OCI-LY1 (cell line): ENCODE measurements around the gene DIP2C.
A peak's percentile ranks its signal among the peaks of the same experiment; 100 is the strongest.

Experiments
- H2AFZ ChIP-seq: fragments of 200-600 bp; sonication (generic), shearing (Covaris generic); 2 replicates; pipeline ENCODE4 v1.6.0; 2014; ENCODE audit warnings: antibody characterized with exemption, mild to moderate bottlenecking, low read length
- H3F3A ChIP-seq: fragments of 200-600 bp; sonication (generic), shearing (Covaris generic); 2 replicates; pipeline ENCODE4 v1.6.0; 2014; ENCODE audit warnings: mild to moderate bottlenecking, antibody characterized with exemption, low read length, moderate library complexity; ENCODE audit not compliant: insufficient read depth
- H3K27ac ChIP-seq: fragments of 200-600 bp; sonication (generic); 2 replicates; pipeline ENCODE4 v1.5.1; 2014; ENCODE audit warnings: low read length, mixed run types, mild to moderate bottlenecking, low read depth; ENCODE audit not compliant: poor library complexity, severe bottlenecking
- H3K27me3 ChIP-seq: fragments of 200-600 bp; sonication (generic); 2 replicates; pipeline ENCODE4 v1.6.0; 2014; ENCODE audit warnings: antibody characterized with exemption, mild to moderate bottlenecking, low read length, moderate library complexity; ENCODE audit not compliant: insufficient read depth
- H3K36me3 ChIP-seq: fragments of 200-600 bp; sonication (generic); 2 replicates; pipeline ENCODE4 v1.6.1; 2014; ENCODE audit warnings: mild to moderate bottlenecking, antibody characterized with exemption, low read length, moderate library complexity, mixed read lengths; ENCODE audit not compliant: insufficient read depth
- H3K4me1 ChIP-seq: fragments of 200-600 bp; sonication (generic); 2 replicates; pipeline ENCODE4 v1.5.1; 2014; ENCODE audit warnings: mild to moderate bottlenecking, low read length, moderate library complexity; ENCODE audit not compliant: insufficient read depth, severe bottlenecking
- H3K4me2 ChIP-seq: fragments of 200-600 bp; sonication (generic), shearing (Covaris generic); 2 replicates; pipeline ENCODE4 v1.6.1; 2014; ENCODE audit warnings: low read length
- H3K4me3 ChIP-seq: fragments of 200-600 bp; sonication (generic); 2 replicates; pipeline ENCODE4 v1.5.1; 2014; ENCODE audit warnings: low read length, low read depth, mild to moderate bottlenecking, mixed read lengths; ENCODE audit not compliant: poor library complexity, severe bottlenecking
- H3K79me2 ChIP-seq: fragments of 200-600 bp; shearing (Covaris generic); 2 replicates; pipeline ENCODE4 v1.6.1; 2016; ENCODE audit warnings: mixed run types, low read length, mixed read lengths; ENCODE audit not compliant: insufficient read depth
- H3K9ac ChIP-seq: fragments of 200-600 bp; sonication (generic), shearing (Covaris generic); 2 replicates; pipeline ENCODE4 v1.6.1; 2014; ENCODE audit warnings: mild to moderate bottlenecking, low read length, mixed read lengths
- H3K9me2 ChIP-seq: fragments of 200-600 bp; sonication (generic), shearing (Covaris generic); 2 replicates; pipeline ENCODE4 v1.6.1; 2014; ENCODE audit warnings: low read depth, mild to moderate bottlenecking, low read length, mixed read lengths
- H3K9me3 ChIP-seq: fragments of 200-600 bp; shearing (Covaris generic); 2 replicates; pipeline ENCODE4 v1.6.1; 2014; ENCODE audit warnings: low read length, mixed read lengths
- H4K20me1 ChIP-seq: fragments of 200-600 bp; sonication (generic), shearing (Covaris generic); 2 replicates; pipeline ENCODE4 v1.6.0; 2016; ENCODE audit warnings: mild to moderate bottlenecking, low read length; ENCODE audit not compliant: insufficient read depth
- EZH2 ChIP-seq: fragments of 200-600 bp; sonication (generic), shearing (Covaris generic); IDR thresholded peaks from 2 replicates; pipeline ENCODE4 v1.8.0; 2017; ENCODE audit warnings: borderline replicate concordance, mixed run types, mild to moderate bottlenecking, antibody characterized with exemption, low read length, moderate library complexity, mixed read lengths
- TF ChIP-seq, protein P1 (sequence below): fragments of 200-600 bp; sonication (generic), shearing (Covaris generic); IDR thresholded peaks from 2 replicates; pipeline ENCODE4 v1.5.1; 2017; ENCODE audit warnings: mild to moderate bottlenecking, antibody characterized with exemption, low read length, moderate library complexity, mixed read lengths

Gene DIP2C

DNA sequence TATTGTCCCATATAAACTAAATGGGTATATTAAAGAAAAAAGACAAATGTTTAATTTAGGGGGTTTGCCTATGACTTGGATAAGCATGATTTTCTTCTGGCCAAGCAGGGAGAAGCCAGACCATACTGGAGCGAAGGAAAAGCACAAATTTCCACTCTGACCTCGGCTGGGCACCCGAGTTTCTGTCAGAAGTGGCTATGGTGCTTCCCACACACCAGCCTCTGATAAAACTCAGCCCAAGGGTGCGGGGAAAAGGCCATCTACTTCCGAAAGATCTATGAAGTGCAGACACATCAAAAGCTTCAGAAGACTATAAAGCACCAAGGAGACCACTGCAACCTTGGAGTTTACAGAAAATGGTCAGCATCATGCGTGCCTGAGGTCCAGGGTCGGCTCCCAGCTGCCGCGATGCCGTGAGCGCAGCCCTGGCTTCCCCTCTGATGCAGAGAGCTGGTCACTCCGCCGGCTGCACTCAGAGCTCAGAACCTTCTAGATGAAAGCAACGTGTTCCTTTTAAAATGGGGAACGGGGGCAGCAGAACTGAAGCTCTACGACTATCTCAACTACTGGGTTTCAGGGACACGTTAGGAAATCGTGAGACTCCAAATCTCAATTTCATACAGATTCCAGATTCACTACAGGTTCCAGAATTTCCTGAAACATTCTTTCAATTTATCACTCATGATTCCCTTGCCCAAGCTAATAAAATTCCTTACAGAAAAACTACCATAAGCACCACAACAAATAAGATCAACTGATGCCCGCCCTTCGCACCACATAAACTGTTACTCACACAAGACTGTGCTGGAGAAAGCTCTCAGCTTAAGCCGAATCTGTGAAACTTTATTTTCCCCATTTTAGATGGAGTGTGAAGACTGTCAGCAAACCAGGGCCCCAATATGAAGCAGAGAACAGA, 84.5 kb downstream of the DIP2C start:
- no peak overlapping the region for H2AFZ ChIP-seq
- H3K4me2 ChIP-seq, result peak overlapping the region; percentile 91
- H3K4me1 ChIP-seq, result peaks cover 84% of the 10 kb centered on the region

DNA sequence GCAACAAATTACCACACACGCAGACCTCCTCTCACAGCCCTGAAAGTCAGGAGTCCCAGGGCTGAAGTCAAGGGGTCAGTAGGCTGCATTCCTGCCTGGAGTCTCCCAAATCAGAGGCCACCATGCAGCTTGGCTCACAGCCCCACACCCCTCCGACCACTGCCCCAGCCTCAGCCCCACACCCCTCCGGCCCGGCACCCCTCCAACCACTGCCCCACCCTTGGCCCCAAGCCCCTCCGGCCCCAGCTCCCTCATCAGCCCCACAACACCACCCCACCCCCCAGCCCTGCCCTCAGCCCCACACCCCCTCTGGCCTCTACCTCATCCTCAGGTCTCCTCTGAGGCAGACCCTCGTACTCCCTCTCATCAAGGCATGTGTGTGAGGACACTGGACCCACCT, 85.7 kb downstream of the DIP2C start:
- no peaks in the 10 kb centered on the region for H3K36me3 ChIP-seq
- H2AFZ ChIP-seq, result no peak overlapping the region
- H3K27ac ChIP-seq, result peak overlapping the region; percentile 95
- no peaks in the 10 kb centered on the region for H3K27me3 ChIP-seq
- no peaks in the 10 kb centered on the region for H3K9me2 ChIP-seq
- H3K9ac ChIP-seq, result peak overlapping the region; percentile 89
- TF ChIP-seq EZH2, result no peak
- TF ChIP-seq, protein P1, sequence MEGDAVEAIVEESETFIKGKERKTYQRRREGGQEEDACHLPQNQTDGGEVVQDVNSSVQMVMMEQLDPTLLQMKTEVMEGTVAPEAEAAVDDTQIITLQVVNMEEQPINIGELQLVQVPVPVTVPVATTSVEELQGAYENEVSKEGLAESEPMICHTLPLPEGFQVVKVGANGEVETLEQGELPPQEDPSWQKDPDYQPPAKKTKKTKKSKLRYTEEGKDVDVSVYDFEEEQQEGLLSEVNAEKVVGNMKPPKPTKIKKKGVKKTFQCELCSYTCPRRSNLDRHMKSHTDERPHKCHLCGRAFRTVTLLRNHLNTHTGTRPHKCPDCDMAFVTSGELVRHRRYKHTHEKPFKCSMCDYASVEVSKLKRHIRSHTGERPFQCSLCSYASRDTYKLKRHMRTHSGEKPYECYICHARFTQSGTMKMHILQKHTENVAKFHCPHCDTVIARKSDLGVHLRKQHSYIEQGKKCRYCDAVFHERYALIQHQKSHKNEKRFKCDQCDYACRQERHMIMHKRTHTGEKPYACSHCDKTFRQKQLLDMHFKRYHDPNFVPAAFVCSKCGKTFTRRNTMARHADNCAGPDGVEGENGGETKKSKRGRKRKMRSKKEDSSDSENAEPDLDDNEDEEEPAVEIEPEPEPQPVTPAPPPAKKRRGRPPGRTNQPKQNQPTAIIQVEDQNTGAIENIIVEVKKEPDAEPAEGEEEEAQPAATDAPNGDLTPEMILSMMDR, result no peak
- no peaks in the 10 kb centered on the region for H3K9me3 ChIP-seq
- H3K4me3 ChIP-seq, result peak overlapping the region; percentile 66
- H3K4me2 ChIP-seq, result peak overlapping the region; percentile 91
- peaks cover 91% of the 10 kb centered on the region for H3K4me1 ChIP-seq
- peaks cover 49% of the 10 kb centered on the region for H3K79me2 ChIP-seq
- H4K20me1 ChIP-seq, result no peaks in the 10 kb centered on the region
- H3F3A ChIP-seq, result peaks cover 13% of the 10 kb centered on the region

More for the DNA sequence above, 84.5 kb downstream of the DIP2C start:
- no peaks in the 10 kb centered on the region for H3K9me2 ChIP-seq
- H3K79me2 ChIP-seq, result peaks cover 38% of the 10 kb centered on the region
- peaks cover 20% of the 10 kb centered on the region for H3F3A ChIP-seq
- H3K9ac ChIP-seq, result peak overlapping the region; percentile 89
- no peaks in the 10 kb centered on the region for H3K27me3 ChIP-seq
- H4K20me1 ChIP-seq, result no peaks in the 10 kb centered on the region
- H3K4me3 ChIP-seq, result peak overlapping the region; percentile 66
- H3K27ac ChIP-seq, result peak overlapping the region; percentile 95
- no peak for TF ChIP-seq EZH2
- TF ChIP-seq, protein P1, result no peak
- H3K9me3 ChIP-seq, result no peaks in the 10 kb centered on the region
- H3K36me3 ChIP-seq, result no peaks in the 10 kb centered on the region

DNA sequence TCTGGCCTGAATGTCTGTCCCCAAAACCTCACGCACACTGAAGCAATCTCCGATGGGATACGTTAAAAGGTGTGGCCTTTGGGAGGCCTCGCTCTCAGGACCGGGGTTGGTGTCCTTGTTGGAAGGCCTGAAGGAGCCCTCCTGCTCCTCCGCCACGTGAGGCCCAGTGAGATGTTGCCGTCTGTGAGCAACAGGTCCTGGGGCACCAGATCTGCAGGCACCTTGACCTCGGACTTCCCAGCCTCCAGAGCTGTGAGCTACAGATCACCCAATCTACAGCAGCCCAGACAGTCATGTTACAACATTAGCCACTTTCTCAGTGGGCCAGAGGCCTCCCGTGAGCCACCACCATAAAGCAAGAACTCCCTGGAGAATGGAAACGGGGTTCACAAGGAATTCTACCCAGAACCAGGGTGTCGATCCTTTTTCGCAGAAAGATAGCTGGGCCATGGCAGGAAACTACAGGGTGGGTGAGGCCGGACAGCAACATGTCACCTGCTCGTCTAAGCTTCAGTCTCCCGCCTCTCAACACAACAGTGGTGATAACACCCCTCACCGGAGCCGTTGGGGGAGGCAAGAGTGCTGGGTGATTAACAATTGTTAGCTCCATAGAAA, 87.0 kb downstream of the DIP2C start:
- H3K9ac ChIP-seq, result peak overlapping the region; percentile 89
- no peak overlapping the region for H2AFZ ChIP-seq
- peak overlapping the region; percentile 95 for H3K27ac ChIP-seq
- H3K9me2 ChIP-seq, result no peaks in the 10 kb centered on the region
- peak overlapping the region; percentile 91 for H3K4me2 ChIP-seq
- H4K20me1 ChIP-seq, result no peaks in the 10 kb centered on the region
- H3K9me3 ChIP-seq, result no peaks in the 10 kb centered on the region
- H3K4me1 ChIP-seq, result peaks cover 100% of the 10 kb centered on the region
- H3K79me2 ChIP-seq, result peaks cover 55% of the 10 kb centered on the region
- H3K4me3 ChIP-seq, result peak overlapping the region; percentile 66
- no peak for TF ChIP-seq EZH2
- TF ChIP-seq, protein P1, result no peak
- H3K27me3 ChIP-seq, result no peaks in the 10 kb centered on the region
- peaks cover 6% of the 10 kb centered on the region; the same call in 1 of the 2 replicates for H3K36me3 ChIP-seq
- H3F3A ChIP-seq, result 0 out of 2 replicates have a peak, but pooled peaks cover 9% of the 10 kb centered on the region
